Measurements from ENCODE around the gene SRD5A3.

Gene SRD5A3
- total RNA-seq: 0.17 to 0.44 (median 0.19) reads per million in 3 donors

DNA sequence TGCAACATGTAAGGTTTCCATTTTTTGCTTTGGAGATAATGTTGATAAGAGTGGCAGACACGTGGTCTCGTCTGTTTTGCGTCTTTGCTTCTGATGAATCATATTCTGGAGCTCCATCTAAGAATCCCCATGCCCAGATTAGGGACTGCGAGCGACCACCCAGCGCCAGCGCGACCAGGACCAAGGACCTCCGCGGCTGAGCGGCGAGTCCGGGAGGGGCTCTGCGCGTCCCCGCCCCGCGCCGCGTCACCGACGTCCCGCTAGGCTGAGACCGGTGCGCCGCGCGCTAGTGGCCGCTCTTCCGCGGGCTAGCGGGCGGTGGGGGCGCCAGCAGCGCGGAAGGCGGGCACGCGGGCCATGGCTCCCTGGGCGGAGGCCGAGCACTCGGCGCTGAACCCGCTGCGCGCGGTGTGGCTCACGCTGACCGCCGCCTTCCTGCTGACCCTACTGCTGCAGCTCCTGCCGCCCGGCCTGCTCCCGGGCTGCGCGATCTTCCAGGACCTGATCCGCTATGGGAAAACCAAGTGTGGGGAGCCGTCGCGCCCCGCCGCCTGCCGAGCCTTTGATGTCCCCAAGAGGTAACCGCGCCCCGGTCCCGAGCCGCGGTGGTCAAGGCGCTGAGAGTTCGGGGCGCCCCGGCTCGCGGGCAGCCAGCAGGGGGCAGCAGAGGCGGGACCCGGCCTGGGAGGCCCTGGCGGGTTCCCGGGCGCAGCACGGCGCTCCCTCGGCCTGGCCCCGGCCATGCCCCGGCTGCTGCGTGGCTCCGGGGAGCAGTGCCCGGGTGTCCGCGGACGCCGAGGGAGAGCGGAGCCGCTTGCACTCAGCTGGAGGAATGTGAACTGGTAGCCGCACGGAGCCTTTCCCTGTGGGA lies at the start of gene SRD5A3:
TSS of gene SRD5A3 (plus strand) at position 263 of the 871 bp plus-strand sequence. CDS start at position 358, 95 bp downstream.
- Histone ChIP-seq H3K4me1 (ENCODE audit: control insufficient read depth, insufficient read depth, low read length, poor library complexity, severe bottlenecking) (peaks cover 6% of the 10 kb centered on the region), H3K27ac (ENCODE audit: insufficient read depth, low read length, poor library complexity, severe bottlenecking) (peak within 1 kb of the TSS; percentile 70)
- peak; percentile 55 to 64 (median 57) for DNase-seq

DNA sequence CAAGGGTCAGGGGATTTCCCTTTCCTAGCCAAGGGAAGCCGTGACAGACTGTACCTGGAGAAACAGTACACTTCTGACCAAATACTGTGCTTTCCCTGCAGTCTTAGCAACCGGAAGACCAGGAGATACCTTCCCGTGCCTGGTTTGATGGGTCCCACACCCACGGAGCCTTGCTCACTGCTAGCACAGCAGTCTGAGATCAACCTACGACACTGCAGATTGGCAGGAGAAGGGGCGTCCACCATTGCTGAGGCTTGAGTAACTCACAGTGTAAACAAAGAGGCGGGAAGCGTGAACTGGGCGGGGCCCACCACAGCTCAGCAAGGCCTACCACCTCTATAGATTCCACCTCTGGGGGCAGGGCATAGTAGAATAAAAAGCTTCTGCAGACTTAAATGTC lies 48.7 kb upstream of the SRD5A3 start:
- no peak for DNase-seq

More for the DNA sequence above, at the start of gene SRD5A3:
- no peaks in the 10 kb centered on the region for H3K36me3 ChIP-seq (ENCODE audit: control insufficient read depth, insufficient read depth, low read length)
- H3K27me3 ChIP-seq (replicated peaks; ENCODE audit: control insufficient read depth, insufficient read depth, low read length, poor library complexity, severe bottlenecking): no peaks in the 10 kb centered on the region
- H3K4me3 ChIP-seq (ENCODE audit: insufficient read depth, low read depth, low read length, poor library complexity, severe bottlenecking): peak within 1 kb of the TSS; percentile 89
- no peaks in the 10 kb centered on the region for H3K9me3 ChIP-seq (ENCODE audit: control insufficient read depth, low read length)

DNA sequence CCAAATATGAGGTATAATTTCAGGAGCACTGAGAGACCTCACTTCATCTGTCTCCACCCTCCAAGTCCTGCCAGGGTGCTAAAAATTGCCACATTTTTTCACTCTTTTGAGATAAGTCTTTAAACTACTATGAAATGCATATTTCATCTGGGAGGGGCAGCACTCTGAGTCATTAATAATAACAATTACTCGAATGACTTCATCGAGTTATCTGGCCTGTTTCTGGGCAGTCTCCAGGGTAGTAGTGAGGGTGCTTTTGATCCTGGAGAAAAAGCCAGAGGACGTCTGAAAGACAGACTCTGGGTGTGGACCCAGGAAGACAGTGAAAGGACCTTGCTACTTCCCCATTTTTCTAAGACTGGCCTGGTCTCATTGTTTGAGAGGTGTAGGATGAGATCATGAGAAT lies 42.3 kb upstream of the SRD5A3 start:
- Histone ChIP-seq H3K4me3 (ENCODE audit: insufficient read depth, low read depth, low read length, poor library complexity, severe bottlenecking) (no peak overlapping the region), H3K27ac (ENCODE audit: insufficient read depth, low read length, poor library complexity, severe bottlenecking) (no peak overlapping the region), H3K27me3 (replicated peaks; ENCODE audit: control insufficient read depth, insufficient read depth, low read length, poor library complexity, severe bottlenecking) (no peaks in the 10 kb centered on the region), H3K4me1 (ENCODE audit: control insufficient read depth, insufficient read depth, low read length, poor library complexity, severe bottlenecking) (no peaks in the 10 kb centered on the region), H3K36me3 (ENCODE audit: control insufficient read depth, insufficient read depth, low read length) (no peaks in the 10 kb centered on the region), H3K9me3 (ENCODE audit: control insufficient read depth, low read length) (no peaks in the 10 kb centered on the region)
- DNase-seq: no peak

More for the DNA sequence above, 48.7 kb upstream of the SRD5A3 start:
- Histone ChIP-seq H3K4me1 (ENCODE audit: control insufficient read depth, insufficient read depth, low read length, poor library complexity, severe bottlenecking) (no peaks in the 10 kb centered on the region), H3K4me3 (ENCODE audit: insufficient read depth, low read depth, low read length, poor library complexity, severe bottlenecking) (no peak overlapping the region), H3K36me3 (ENCODE audit: control insufficient read depth, insufficient read depth, low read length) (no peaks in the 10 kb centered on the region), H3K9me3 (ENCODE audit: control insufficient read depth, low read length) (no peaks in the 10 kb centered on the region), H3K27me3 (replicated peaks; ENCODE audit: control insufficient read depth, insufficient read depth, low read length, poor library complexity, severe bottlenecking) (no peaks in the 10 kb centered on the region), H3K27ac (ENCODE audit: insufficient read depth, low read length, poor library complexity, severe bottlenecking) (no peak overlapping the region)

DNA sequence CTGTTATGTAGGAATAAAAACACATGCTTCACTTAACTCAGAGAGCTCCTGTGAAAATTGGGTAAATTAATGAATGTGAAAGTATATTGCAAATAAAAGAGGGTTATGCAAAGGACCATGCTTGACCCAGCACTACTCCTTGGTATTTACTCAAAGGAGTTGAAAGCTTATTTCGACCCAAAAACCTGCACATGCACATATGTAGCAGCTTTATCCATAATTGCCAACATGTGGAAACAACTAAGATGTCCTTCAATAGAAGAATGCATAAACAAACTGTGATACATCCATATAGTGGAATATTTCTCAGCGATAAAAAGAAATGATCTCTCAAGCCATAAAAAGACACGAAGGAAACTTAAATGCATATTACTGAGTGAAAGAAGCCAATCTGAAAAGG lies 41.7 kb upstream of the SRD5A3 start:
- Histone ChIP-seq H3K36me3 (ENCODE audit: control insufficient read depth, insufficient read depth, low read length) (no peaks in the 10 kb centered on the region), H3K27me3 (replicated peaks; ENCODE audit: control insufficient read depth, insufficient read depth, low read length, poor library complexity, severe bottlenecking) (no peaks in the 10 kb centered on the region), H3K9me3 (ENCODE audit: control insufficient read depth, low read length) (no peaks in the 10 kb centered on the region), H3K4me3 (ENCODE audit: insufficient read depth, low read depth, low read length, poor library complexity, severe bottlenecking) (no peak overlapping the region), H3K27ac (ENCODE audit: insufficient read depth, low read length, poor library complexity, severe bottlenecking) (no peak overlapping the region), H3K4me1 (ENCODE audit: control insufficient read depth, insufficient read depth, low read length, poor library complexity, severe bottlenecking) (no peaks in the 10 kb centered on the region)
- no peak for DNase-seq

DNA sequence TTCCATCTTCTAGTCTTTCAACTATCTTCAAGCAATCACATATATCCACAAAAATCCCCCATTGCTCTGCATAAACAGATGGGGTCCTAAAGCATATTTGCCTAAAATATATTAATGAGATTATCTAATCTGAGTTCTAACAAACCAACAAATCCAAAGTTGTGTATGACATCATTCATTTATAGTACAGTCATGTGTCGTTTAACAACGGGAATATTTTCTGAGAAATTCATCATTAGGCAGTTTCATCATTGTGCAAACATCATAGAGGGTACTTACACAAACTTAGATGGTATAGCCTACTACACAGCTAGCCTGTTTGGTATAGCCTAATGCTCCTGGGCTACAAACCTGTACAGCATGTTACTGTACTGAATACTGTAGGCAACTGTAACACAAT lies 38.0 kb upstream of the SRD5A3 start:
- Histone ChIP-seq H3K4me1 (ENCODE audit: control insufficient read depth, insufficient read depth, low read length, poor library complexity, severe bottlenecking) (no peaks in the 10 kb centered on the region), H3K27ac (ENCODE audit: insufficient read depth, low read length, poor library complexity, severe bottlenecking) (no peak overlapping the region), H3K9me3 (ENCODE audit: control insufficient read depth, low read length) (no peaks in the 10 kb centered on the region), H3K36me3 (ENCODE audit: control insufficient read depth, insufficient read depth, low read length) (no peaks in the 10 kb centered on the region), H3K27me3 (replicated peaks; ENCODE audit: control insufficient read depth, insufficient read depth, low read length, poor library complexity, severe bottlenecking) (no peaks in the 10 kb centered on the region), H3K4me3 (ENCODE audit: insufficient read depth, low read depth, low read length, poor library complexity, severe bottlenecking) (no peak overlapping the region)
- DNase-seq: no peak

DNA sequence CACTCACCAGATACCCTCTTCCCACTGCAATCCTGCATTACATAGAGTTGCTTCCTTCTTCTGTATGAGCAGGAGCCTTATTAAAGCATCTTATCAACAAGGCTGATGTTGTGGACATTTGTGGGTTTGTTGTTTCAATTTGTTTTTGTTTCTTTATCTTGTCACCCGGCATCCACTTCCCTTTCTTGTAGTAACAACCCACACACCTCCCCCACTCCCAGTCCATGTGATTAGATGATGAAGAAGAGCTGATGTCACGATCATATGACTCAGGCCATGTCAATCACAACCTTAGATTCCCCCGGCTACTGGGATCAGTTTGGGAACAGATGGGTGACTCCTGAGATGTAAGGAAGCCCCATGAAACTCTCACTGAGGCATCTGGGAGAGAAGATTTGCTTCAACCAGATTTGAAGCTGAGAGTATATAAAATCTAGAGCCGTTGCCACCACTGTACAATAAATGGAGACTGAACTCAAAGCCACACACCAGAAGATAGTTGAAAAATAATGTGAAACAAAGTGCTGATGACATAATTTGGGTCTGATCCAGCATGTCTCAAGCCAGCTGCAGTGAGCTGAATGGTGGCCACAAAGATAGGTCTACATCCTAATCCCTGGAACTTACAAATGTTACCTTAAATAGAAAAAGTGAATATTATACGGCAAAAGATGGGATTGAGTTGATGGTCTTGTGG lies 34.1 kb upstream of the SRD5A3 start:
- no peak for DNase-seq
- Histone ChIP-seq H3K27ac (ENCODE audit: insufficient read depth, low read length, poor library complexity, severe bottlenecking) (no peak overlapping the region), H3K9me3 (ENCODE audit: control insufficient read depth, low read length) (no peaks in the 10 kb centered on the region)

DNA sequence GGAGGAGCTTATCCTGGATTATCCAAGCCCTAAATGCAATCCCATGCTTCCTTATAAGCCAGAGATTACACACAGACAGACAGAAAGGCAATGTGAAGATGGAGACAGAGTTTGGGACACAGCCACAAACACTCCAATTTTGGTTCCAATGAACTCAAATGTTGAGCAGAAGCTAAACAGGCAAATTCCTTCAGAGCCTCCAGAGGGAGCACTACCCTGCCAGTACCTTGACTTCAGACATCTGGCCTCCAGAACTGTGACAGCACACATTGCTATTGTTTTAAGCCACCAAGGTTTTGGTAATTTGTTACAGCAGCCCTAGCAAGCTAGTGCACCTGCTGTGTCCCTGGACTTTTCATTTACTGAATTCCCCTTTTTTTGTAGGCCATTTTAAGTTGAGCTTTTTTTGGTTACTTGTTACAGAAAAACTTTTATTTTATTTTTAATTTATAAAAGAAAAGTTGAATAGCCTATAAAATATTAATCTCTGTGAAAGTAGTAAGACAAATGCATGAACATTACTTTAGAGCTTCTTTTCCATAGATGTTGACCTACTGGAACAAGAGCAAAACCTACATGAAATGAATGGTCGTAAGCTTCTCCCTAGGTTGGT lies 33.4 kb upstream of the SRD5A3 start:
- no peaks in the 10 kb centered on the region for H3K4me1 ChIP-seq (ENCODE audit: control insufficient read depth, insufficient read depth, low read length, poor library complexity, severe bottlenecking)
- DNase-seq: peak in 1 of 3 donors; percentile 9
- H3K27me3 ChIP-seq (replicated peaks; ENCODE audit: control insufficient read depth, insufficient read depth, low read length, poor library complexity, severe bottlenecking): no peaks in the 10 kb centered on the region
- no peak overlapping the region for H3K27ac ChIP-seq (ENCODE audit: insufficient read depth, low read length, poor library complexity, severe bottlenecking)
- H3K4me3 ChIP-seq (ENCODE audit: insufficient read depth, low read depth, low read length, poor library complexity, severe bottlenecking): no peak overlapping the region
- no peaks in the 10 kb centered on the region for H3K9me3 ChIP-seq (ENCODE audit: control insufficient read depth, low read length)
- no peaks in the 10 kb centered on the region for H3K36me3 ChIP-seq (ENCODE audit: control insufficient read depth, insufficient read depth, low read length)

More for the DNA sequence above, 34.1 kb upstream of the SRD5A3 start:
- Histone ChIP-seq H3K27me3 (replicated peaks; ENCODE audit: control insufficient read depth, insufficient read depth, low read length, poor library complexity, severe bottlenecking) (no peaks in the 10 kb centered on the region), H3K4me1 (ENCODE audit: control insufficient read depth, insufficient read depth, low read length, poor library complexity, severe bottlenecking) (no peaks in the 10 kb centered on the region), H3K4me3 (ENCODE audit: insufficient read depth, low read depth, low read length, poor library complexity, severe bottlenecking) (no peak overlapping the region), H3K36me3 (ENCODE audit: control insufficient read depth, insufficient read depth, low read length) (no peaks in the 10 kb centered on the region)

DNA sequence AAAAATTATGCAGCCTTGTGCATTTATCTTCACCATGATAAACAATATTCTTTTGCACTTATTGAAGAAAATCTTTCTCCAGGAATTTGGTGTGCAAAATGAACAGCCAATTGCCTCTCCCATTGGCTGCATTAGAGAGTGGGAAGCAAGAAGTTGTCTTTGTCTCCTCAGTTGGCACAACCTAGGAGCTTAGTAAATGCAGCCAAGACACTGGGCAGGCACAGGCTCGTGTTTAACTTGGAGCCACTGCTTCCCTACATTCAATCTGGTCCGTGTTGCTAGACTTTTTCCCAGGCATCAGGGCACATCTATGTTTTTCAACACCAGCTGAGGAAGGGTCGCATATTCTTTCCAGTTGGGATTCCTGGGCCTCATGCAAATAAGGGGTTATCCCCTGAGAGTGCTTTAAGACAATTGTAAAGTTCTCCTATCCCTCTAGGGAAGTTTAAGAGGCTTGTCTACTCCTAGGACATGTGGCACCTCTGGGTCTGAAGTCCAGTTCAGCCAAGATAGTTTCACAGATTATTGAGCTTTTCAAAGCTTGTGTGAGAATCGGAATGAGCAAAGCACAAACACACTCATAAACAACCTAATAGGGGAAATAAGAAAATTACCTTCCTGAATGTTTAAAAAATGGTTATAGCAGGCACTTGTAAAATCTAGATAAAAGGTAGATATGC lies 31.8 kb upstream of the SRD5A3 start:
- Histone ChIP-seq H3K27ac (ENCODE audit: insufficient read depth, low read length, poor library complexity, severe bottlenecking) (no peak overlapping the region), H3K27me3 (replicated peaks; ENCODE audit: control insufficient read depth, insufficient read depth, low read length, poor library complexity, severe bottlenecking) (no peaks in the 10 kb centered on the region), H3K9me3 (ENCODE audit: control insufficient read depth, low read length) (no peaks in the 10 kb centered on the region), H3K4me3 (ENCODE audit: insufficient read depth, low read depth, low read length, poor library complexity, severe bottlenecking) (no peak overlapping the region), H3K4me1 (ENCODE audit: control insufficient read depth, insufficient read depth, low read length, poor library complexity, severe bottlenecking) (no peaks in the 10 kb centered on the region), H3K36me3 (ENCODE audit: control insufficient read depth, insufficient read depth, low read length) (no peaks in the 10 kb centered on the region)
- DNase-seq: no peak

DNA sequence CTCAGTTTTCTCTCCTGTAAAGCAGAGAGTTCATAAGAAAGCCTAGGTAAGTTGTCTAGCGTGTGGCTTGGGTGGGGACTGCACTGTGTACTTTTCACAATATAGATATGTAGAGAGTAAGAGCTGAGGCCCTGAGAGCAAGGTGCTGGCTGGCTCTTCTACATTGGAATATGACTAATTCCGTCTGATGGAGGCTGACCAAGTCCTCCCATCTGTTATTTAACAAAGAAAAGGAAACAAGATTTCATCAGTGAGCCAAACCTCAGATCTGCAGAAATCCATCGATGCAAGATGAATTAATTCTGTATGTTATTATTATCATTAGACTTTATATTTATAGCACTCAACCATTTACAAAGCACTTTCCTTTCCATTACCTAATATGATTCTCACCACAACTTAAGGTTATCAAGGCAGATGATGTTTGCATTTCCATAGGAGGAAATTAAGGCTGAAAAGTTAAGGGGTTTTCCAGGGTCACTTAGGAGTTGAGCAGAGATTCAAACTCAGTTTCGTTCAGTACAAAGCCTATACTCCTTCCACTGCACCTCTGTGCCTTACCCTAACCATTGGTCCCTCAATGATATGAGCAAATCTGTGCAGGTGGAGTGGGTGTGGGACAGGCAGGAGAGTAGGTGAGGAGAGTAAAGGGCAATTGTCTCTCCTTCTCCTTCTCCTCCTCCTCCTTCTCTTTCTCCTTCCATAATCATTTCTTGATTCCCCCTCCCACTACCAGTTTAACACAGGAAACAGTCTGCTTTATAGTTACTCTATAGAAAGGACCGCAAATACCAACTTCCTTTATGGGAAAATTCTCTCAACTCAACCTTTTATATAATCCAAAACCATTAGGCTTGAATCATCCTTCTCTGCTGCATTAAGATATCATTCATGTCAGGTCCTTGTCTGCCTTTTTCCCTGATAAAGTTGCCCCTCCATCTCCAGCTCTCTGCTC lies 27.6 kb upstream of the SRD5A3 start:
- Histone ChIP-seq H3K27ac (ENCODE audit: insufficient read depth, low read length, poor library complexity, severe bottlenecking) (no peak overlapping the region), H3K36me3 (ENCODE audit: control insufficient read depth, insufficient read depth, low read length) (no peaks in the 10 kb centered on the region), H3K4me1 (ENCODE audit: control insufficient read depth, insufficient read depth, low read length, poor library complexity, severe bottlenecking) (no peaks in the 10 kb centered on the region), H3K27me3 (replicated peaks; ENCODE audit: control insufficient read depth, insufficient read depth, low read length, poor library complexity, severe bottlenecking) (no peaks in the 10 kb centered on the region), H3K9me3 (ENCODE audit: control insufficient read depth, low read length) (no peaks in the 10 kb centered on the region), H3K4me3 (ENCODE audit: insufficient read depth, low read depth, low read length, poor library complexity, severe bottlenecking) (no peak overlapping the region)
- no peak for DNase-seq
